B cell (primary cell): ENCODE data around the gene TRIM31.
A peak's percentile ranks its signal among the peaks of the same experiment; 100 is the strongest.

Experiments
- CTCF ChIP-seq: fragments of 200-600 bp; IDR thresholded peaks from one replicate; pipeline ENCODE4 v1.8.0; 2022; ENCODE audit warnings: antibody characterized with exemption, mild to moderate bottlenecking
- EZH2 ChIP-seq: IDR thresholded peaks from 2 replicates; pipeline ENCODE4 v1.6.1; 2012; ENCODE audit warnings: borderline replicate concordance, low read depth, mild to moderate bottlenecking, moderate library complexity, low read length; ENCODE audit not compliant: insufficient read depth, poor library complexity, severe bottlenecking

GRCh38 chr6:30102970-30103871, 9.7 kb downstream of the TRIM31 start:
- TF ChIP-seq EZH2 (no peak), CTCF (peak; percentile 92)
